ENCODE data around the gene MRPL16.

The MRPL16 gene

DNA sequence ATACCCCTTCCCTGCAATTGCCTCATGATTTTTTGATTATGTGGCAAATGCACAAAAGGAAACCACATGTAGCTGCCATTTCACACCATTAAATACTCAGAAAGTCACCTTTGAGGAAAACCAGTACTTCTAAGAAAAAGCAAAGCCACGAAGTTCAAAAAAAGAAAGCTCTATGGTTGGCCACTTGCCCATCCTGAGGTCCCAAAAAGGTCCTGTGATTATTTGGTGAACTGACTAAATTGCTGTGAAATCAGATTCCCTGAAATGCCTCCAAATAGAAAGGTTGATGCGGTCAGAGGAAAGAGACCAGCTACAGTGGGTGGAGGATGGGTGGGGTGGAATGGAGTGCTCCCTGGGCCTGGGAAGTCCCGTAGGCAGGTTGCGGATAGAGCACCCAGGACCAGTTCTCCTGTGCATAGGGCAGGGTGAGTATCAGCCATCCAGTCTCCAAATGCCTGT, 26.9 kb downstream of the MRPL16 start:
- TF ChIP-seq, protein P1, sequence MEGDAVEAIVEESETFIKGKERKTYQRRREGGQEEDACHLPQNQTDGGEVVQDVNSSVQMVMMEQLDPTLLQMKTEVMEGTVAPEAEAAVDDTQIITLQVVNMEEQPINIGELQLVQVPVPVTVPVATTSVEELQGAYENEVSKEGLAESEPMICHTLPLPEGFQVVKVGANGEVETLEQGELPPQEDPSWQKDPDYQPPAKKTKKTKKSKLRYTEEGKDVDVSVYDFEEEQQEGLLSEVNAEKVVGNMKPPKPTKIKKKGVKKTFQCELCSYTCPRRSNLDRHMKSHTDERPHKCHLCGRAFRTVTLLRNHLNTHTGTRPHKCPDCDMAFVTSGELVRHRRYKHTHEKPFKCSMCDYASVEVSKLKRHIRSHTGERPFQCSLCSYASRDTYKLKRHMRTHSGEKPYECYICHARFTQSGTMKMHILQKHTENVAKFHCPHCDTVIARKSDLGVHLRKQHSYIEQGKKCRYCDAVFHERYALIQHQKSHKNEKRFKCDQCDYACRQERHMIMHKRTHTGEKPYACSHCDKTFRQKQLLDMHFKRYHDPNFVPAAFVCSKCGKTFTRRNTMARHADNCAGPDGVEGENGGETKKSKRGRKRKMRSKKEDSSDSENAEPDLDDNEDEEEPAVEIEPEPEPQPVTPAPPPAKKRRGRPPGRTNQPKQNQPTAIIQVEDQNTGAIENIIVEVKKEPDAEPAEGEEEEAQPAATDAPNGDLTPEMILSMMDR (IDR thresholded peaks at IDR 0.05; ENCODE audit: borderline replicate concordance, insufficient read depth, low read depth, low read length): no peak
- no peak overlapping the region for H3K4me3 ChIP-seq (ENCODE audit: low read depth, low read length)

DNA sequence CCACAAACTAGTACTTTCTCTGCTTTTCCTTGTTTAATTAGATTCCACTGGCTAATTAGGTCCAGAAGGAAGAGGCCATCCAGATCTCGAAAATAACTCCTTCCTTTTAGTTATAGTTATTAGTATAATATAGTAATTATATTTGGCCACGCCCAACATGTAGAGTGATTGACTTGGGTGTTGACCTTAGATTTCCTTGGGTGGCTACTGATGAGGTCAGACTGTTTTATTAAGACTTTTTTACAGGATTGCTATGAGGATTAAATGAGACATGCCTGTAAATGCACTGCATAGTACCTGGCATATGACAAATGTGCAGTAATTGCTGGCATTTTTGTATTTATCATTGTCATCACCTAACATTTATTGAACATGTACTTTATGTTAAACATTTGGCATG, 28.5 kb downstream of the MRPL16 start:
- TF ChIP-seq, protein P1 (IDR thresholded peaks at IDR 0.05; ENCODE audit: borderline replicate concordance, insufficient read depth, low read depth, low read length): no peak
- H3K4me3 ChIP-seq (ENCODE audit: low read depth, low read length): no peak overlapping the region

- no peak overlapping the region for H3K4me3 ChIP-seq (ENCODE audit: low read depth, low read length)
- TF ChIP-seq, protein P1 (IDR thresholded peaks at IDR 0.05; ENCODE audit: borderline replicate concordance, insufficient read depth, low read depth, low read length): no peak
Observed at GRCh38 chr11:59779487-59779886, 31.1 kb downstream of the MRPL16 start.

DNA sequence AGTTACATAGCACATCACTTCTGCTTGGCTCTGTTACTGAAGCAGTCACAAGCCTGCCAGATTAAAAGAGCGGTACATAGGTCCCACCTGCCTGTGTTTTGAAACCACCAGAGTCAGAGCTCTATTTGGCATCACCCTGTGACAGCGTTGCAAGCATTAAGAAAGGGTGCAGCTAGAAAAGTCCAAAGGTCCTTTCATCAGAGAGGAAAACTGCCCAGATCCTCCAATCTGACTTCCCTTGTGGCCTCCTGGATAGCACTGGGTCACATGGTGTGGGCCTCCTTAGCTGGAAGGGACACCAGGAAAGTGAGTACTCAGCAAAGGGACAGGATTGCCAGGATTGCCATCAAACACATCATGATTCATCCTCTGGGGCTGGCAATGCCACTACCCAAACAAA, 32.5 kb downstream of the MRPL16 start:
- TF ChIP-seq, protein P1 (IDR thresholded peaks at IDR 0.05; ENCODE audit: borderline replicate concordance, insufficient read depth, low read depth, low read length): no peak
- H3K4me3 ChIP-seq (ENCODE audit: low read depth, low read length): no peak overlapping the region

GRCh38 chr11:59777104-59777503, 33.5 kb downstream of the MRPL16 start:
- TF ChIP-seq, protein P1 (IDR thresholded peaks at IDR 0.05; ENCODE audit: borderline replicate concordance, insufficient read depth, low read depth, low read length): no peak
- H3K4me3 ChIP-seq (ENCODE audit: low read depth, low read length): no peak overlapping the region

DNA sequence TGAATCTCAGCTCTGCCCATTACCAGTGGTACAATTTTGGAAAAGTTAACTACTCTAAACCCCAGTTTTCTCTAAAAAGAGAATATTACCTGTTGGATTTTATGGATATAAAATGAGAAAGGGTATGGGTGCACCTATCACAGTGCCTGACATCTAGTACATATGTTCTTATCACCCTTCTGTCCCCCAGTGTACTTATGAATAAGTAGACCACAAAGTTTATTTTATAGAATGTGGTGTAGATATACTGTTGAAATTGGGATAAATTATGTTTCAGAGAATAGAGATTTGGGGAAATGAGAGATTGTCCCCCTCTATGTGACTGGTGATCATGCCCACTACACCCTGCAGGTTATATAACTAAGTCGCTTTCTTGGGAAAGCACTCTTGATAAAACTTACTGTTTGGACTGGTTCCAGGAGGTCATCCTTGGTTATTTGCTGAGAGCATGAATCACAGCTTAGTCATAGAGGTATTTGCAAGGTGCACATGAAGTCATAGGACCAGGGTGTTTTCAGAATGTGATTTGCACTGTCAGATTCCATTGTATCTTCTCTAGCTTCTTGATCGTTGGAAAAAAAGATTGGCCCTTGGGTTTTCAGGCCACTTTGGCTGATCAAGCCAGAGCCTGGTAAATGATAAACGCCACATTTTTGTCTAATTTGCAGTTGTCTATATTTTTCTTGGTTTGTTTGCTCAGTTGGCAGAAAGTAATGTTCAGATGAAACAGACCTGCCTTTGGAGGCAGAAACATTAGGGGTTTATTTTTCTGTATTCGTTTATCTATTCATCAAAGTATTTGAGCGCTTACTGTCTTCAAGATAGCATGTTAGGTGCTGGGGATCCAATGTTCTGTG, 34.1 kb downstream of the MRPL16 start:
- no peak overlapping the region for H3K4me3 ChIP-seq (ENCODE audit: low read depth, low read length)
- TF ChIP-seq, protein P1 (IDR thresholded peaks at IDR 0.05; ENCODE audit: borderline replicate concordance, insufficient read depth, low read depth, low read length): no peak

DNA sequence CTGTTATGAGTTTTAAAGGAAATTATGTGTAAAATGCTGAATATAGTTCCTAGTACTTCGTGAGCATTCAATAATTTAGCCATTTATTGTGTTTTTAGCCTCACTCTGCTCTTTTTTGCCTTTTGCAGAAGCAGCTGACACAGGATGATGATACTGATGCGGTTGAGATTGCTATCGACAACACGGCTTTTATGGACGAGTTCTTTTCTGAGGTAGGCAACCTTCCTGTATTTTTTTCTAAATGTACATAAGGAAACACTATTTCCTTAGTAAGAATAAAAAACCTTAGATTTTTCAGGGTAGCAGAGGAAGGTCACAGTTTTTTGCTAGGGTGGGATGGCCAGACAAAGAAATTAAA, 37.5 kb downstream of the MRPL16 start:
- H3K4me3 ChIP-seq (ENCODE audit: low read depth, low read length): no peak overlapping the region
- TF ChIP-seq, protein P1 (IDR thresholded peaks at IDR 0.05; ENCODE audit: borderline replicate concordance, insufficient read depth, low read depth, low read length): no peak

Data from GM12875 (cell line).